Measurements from ENCODE around the gene PTPRN2.
"Not testable (repeated sequence)": the region's sequence is repeated elsewhere in the genome, so short reads cannot be mapped to it uniquely, and the experiment has no call there.

PTPRN2 gene

DNA sequence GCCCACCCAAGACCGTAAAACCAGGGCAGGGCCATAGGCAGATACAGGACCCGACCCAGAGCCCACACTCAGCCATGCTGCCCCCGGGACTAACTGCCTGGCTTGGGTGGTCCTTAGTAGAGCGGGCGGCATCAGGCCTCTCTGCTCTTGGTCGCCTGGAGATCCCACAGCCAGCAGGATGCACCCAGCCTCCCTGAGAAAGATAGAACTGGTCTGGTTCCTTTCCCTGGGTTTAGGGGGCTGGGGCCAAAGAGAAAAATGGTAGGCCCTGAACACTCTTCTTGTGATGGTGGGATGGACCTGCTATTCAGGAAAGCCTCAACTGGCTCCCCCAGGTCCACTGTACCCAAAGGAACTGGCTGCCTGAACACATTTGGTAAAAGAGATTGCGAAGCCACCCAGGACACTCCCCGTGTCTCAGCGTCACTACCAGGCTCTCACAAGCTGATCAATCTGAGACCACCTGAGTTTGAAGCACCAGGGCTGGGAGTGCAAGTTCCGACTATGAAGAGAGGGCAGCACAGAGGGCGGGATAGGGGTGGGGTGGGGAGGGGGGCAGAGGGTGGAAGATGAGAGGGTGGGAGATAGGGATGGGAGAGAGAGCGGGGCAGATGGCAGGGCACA is 659.3 kb downstream of the PTPRN2 start:
- no peak for DNase-seq

DNA sequence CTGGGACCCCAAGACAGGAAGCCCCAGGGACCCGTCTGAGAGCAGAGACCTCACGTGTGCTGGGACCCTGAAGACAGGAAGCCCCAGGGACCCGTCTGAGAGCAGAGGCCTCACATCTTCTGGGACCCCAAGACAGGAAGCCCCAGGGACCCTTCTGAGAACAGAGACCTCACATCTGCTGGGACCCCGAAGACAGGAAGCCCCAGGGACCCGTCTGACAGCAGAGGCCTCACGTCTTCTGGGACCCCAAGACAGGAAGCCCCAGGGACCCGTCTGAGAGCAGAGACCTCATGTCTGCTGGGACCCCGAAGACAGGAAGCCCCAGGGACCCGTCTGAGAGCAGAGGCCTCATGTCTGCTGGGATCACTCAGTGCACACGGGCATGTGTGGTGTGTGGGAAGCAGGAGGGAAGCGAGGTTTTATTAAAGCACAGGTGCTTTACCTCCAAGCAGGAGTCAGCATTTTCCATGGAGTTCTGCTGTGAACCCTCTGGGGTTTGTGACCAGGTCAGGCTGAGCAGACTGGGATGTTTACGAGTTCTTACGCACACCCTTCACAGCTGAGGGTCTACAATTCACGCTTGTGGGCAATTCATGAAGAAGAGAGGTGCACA is 660.2 kb downstream of the PTPRN2 start:
- DNase-seq: no peak

DNA sequence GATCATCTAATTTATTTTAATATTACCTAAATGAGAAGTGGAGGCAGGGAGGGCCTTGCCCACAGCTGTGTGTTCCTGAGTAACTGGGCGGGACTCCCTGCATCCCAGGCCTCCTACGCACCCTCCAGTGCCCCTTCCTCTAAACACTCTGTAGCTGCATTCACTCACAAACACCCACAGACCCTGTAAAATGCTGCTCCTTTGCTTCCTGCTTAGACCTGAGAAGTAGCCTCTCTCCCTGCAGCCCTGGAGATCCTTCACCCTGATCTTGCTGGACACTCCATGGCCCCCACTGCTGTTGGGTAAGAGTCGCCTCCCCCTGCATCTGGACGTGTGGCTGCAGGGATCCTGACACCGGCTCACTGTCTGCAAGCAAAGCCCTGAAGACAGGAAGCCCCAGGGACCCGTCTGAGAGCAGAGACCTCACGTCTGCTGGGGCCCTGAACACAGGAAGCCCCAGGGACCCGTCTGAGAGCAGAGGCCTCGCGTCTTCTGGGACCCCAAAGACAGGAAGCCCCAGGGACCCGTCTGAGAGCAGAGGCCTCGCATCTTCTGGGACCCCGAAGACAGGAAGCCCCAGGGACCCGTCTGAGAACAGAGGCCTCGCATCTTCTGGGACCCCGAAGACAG is 661.0 kb downstream of the PTPRN2 start:
- no peak for DNase-seq

DNA sequence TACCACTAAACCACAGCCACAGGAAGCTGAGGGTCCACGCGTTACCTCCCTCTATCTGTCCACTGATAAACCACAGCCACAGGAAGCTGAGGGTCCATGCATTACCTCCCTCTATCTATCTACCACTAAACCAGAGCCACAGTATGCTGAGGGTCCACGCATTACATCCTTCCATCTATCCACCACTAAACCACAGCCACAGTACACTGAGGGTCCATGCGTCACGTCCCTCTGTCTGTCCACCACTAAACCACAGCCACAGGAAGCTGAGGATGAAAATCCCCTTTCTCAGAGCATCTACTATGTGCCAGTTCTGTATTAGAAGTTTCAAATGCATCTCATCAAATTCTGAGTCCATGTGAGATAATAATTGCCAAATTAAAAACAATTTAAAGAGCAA is 661.5 kb downstream of the PTPRN2 start:
- no peak for DNase-seq

DNA sequence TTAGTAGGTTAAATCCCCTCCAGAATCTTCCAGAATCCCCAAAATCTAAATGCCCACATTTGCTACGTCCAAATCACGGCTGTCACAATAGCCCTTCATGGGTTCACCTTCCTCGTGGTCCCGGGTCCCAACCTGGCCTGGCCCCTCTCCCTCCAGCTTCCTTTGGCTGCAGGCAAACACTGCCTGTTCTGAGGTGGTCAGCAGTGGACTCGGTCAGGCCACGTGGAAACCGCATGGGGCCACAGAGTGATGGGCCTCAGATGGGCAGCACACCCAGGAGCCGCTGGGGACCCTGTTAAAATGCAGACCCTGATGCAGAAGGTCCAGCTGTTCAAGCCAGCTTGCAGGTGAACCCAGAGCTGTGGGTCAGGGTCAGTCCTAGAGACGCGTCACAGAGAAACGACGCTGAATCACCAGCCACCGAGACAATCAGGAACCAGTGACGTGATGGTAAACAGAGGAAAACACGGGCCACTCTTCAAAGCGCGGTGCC is 662.2 kb downstream of the PTPRN2 start:
- DNase-seq: no peak

DNA sequence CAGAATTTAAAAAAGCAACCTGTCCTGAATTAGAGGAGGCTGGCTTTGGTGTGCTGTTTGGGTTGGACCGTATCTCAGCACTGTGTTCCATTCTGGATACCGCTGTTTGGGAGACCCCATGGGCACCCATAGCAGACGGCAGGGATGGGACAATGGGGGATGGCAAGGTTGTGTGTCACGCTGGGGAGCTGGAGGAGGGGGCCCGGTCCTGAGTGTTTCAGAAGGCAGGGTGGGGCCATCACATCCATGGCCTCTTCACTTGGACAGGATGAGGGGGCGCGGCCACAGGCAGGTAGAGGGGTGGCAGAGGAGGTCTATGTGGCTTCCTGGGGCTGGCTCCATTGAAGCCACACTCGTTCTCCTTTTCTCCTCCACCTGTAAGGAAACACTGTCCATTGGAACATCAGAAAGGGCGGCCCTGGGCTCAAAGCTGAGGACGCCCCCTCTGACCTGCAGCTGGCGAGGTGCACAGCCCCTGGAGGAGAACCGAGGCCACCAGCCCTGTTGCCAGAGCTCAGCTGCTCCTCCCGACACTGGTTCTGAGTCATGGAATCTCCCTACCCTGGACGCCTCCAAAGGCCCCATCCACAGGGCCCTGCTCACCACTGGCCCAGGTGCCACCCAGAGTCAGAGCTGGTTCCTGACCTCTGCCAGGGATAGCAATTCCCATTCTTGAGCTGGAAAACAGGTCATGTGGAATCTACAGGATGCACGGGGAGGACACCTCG is 663.6 kb downstream of the PTPRN2 start:
- DNase-seq: no peak

DNA sequence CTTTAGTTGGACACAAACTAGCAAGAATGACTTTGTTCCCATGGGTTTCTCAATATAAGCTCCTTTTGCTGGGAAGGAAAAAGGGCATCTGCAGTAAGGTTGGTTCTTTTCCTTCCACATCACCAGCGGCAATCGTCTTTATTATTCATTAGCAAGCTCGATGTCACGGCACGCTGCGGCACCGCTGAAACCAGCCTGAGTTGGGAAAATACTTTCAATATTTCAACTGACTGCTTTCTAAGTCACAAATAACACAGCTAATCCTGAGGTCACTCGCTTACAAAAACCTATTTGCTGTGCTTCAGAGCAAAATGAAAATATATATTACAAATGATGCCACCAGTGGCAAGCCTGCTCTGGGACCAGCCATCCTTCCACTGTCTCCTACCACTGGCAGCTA is 665.0 kb downstream of the PTPRN2 start:
- no peak for DNase-seq

DNA sequence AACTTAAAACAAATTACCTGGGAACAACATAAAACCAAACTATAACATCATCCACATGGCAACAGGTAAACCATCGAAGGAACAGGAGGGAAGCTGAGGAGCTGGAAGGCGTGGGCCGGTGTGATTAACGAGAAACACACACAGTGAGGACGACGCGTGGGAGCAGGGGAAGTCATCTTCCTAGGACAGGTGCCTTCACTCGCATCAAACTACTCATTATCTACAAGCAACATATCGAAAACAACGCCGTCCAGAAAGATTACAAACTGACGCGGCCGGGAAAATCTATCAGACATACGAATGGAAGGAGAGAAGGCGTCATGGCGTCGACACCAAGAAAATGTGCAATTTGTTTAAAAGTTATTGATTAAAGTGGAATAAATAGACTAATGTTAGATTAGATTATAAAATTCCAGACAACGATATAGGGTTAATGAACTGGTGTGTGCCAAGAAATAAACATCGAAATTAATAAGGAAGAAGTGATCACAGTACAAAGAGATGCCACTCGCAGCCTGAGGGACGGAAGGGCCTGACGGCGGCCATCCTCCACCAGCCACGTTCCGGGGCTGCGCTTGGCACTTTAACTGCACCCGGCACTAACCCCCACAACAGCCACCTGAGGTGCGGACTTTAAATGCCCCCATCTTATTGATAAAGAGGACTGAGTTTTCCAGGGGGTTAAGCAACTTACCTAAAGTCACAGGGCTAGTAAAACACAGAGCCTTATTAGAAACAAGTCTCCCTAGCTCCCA is 669.1 kb downstream of the PTPRN2 start:
- no peak for DNase-seq

DNA sequence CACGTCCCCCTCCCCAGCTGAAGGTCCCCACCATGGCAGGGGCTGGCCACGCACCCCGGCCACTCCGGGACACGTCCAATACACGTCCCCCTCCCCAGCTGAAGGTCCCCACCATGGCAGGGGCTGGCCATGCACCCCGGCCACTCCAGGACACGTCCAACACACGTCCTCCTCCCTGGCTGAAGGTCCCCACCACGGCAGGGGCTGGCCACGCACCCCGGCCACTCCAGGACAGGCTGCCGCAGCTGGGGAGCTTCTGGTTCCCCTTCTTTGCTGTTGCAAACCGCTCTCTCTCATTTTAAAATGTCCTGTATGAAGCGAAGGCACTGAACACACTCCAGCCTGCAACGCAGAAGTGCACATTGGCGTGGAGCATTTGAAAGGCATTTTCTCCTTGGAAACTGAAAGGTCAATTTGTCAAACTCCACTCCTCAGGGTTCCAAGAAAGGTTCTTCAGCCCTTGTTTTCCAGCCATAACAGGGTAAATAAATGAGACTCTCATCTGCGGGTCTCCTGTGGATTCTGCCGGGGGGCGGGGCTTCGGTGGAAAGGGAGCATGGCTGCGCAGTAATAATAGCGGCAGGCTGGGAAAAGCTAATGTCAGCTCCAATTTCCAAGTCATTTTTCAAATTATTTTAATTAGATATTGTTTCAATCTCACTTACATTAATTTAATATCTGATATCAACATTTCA is 670.5 kb downstream of the PTPRN2 start:
- no peak for DNase-seq

DNA sequence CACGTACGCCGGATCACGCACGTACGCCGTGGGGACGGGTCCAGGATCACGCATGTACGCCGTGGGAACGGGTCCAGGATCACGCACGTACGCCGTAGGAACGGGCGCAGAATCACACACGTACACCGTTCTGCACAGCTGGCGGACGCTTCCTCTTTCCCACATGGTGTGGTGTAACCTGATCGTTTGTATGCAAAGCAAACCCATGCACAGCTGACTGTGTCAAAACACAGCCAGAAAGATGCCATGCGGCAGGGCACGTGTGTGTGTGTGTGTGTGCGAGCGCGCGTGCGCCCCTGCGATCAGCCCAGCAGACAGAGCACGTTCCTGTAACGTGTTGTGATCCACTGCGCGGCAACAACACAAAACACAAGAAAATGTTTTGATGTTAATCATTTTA is 677.2 kb downstream of the PTPRN2 start:
- no peak for DNase-seq

DNA sequence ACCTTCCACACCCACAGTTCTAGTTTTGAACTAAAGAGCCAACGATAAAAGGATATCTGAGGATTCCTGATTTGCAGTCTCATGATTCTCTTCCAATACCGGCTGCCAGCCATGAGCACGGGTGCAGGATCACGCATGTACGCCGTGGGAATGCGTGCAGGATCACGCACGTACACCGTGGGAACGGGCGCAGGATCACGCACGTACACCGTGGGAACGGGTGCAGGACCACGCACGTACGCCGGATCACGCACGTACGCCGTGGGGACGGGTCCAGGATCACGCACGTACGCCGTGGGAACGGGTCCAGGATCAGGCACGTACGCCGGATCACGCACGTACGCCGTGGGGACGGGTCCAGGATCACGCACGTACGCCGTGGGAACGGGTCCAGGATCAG is 677.6 kb downstream of the PTPRN2 start:
- not testable (repeated sequence) for DNase-seq

DNA sequence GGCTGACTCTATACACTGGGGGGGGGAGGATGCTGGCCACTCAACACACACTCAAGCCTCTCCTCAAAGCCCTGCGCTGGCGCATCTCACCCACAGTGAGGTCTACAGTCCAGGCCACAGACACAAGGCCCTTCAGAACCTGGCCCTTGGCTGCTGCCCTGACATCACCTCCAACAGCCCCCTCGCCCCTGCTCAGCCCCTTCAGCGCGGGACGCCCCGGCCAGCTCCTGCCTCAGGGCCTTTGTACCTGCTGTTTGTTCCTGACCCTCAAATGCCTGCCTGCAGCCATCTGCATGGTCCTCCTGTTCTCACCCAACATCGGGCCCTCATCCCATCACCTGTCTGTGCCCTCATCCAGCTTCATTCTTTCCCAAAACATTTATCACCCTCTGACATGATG is 678.3 kb downstream of the PTPRN2 start:
- DNase-seq: no peak

DNA sequence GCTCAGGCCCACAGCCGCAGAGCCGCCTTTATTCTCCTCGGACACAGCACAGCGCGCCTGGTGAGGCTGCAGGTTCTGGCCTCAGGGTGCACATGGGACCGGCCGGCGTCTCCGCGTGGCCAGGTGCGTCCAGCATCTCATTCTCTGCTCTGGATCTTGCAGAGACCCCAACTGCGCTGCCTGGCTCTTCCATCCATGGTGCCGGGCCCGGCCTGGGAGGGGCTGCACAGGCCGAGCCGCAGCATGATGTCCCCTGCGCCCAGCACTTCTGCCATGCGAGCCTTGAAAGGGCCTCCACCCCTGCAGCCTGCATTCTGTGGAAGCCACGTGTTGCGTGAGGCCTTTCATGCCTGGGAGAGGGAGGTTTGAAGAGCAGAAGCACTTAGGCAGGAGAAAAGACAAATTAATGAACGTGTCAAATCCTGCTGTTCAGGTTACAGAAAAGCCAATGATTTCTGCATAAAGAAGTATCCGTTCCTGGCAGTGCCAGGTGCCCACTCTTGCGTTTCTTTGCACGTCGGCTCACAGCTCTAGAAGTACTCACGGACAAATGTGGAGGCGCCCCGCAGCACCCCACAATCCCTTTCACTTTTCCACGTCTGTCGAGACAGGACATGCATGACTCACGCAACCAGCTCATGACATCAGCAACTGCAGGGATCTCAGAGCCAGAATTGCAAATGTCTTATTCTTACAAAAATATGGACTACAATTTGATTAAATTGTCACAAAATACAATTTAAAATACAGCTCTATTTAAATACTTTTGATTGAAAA is 679.4 kb downstream of the PTPRN2 start:
- DNase-seq: no peak

DNA sequence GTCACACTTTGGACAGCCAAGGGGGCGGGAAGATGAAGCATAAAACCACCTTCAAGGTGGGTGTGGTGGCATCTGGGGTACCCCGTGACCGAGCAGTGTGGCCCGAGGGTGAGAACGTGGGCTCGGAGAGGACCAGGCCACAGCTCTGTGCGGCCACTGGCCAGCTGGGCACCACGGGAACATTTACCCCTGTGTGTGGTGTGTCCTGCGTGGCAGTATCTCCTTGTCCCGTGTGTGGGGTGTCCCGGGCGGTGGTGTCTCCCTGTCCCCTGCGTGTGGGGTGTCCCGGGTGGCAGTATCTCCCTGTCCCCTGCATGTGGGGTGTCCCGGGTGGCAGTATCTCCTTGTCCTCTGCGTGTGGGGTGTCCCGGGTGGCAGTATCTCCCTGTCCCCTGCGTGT is 680.5 kb downstream of the PTPRN2 start:
- no peak for DNase-seq

DNA sequence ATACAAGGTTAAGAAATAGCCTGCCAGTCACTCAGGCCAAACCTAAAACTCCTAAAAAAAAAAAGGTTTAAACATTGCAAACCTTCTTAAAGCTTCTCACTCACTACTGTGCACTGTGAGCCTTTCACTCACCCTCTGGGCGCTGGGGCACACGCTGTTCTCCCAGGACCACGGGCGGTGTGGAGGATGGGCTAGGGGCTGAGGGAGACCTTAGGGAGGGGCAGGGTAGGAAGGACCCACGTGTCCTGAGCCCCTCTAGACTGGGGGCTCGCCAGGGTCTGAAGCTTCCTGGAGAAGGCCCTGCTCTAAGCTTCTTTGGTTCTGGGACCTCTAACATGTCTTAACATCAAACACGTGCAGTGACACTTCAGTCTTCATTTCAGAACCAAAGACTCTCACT is 681.0 kb downstream of the PTPRN2 start:
- DNase-seq: no peak

DNA sequence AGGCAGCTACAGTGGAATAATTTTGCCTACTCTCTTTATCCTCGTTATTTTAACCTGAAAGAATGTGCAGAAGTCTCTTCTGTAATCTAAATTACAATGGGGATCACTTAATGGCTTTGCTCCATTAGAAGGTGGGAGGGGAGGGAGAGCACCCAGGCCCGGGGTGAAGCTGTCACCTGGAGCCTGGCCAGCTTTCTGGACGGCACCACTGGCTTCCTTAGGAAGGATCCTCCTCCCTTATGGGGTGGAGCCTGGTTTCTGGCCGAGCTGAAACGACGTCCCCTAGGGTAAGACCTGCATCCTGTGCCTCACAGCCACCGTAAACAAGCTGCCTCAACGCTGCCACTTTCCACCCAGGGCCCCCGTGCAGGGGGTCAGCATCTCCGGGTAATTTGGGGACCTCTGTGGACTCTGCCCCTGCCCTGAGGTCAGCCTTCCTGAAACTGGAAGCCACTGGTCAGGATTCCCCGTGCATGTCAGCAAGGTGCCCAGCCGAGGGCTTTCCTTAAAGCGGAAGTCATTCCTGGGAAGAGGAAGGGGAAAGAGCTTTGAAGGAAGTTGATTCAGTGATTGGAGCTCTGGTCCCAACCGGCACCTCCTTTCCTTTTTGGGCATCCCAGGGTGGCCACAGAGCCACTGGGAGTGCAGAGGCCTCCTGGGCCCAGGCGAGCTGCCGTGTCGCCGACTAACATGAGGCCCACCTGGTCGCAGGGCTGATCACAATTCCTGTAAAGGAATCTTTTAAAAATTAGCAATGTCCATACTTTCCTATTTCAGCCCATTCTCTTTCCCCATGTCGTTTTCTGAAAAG is 681.8 kb downstream of the PTPRN2 start:
- peak; percentile 8 for DNase-seq

DNA sequence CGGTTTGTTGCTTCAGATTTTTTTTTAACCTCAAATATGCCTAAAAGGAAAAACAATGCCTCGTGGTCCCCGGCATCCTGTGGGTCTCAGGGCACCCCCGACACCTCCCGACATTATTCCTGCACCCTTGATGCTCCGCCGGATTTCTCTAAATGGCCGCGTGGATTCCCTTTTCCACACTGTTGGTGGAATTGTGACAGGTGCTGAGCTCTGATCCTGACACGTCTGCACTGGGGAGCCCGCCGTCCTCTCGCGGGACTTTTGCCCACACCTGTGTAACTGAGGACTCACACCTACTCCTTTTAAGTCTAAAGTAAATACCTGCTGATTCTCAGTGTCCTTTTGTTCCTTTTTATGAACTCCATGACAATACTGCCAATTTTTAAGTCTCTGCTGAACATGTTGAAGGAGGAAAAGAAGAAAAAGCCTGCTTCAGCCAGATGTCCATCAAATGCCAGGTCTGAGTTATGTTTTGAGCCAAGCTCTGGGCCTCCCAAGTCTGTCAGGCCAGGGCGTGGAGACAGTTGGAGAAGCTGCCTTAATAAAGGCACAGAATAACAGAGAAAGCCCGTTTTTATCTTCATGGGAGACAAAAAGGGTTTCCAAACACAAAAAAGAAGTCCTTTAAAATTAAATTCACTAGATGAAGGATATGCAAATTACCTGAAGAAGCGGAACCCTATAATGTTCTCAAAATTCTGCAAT is 682.6 kb downstream of the PTPRN2 start:
- no peak for DNase-seq

DNA sequence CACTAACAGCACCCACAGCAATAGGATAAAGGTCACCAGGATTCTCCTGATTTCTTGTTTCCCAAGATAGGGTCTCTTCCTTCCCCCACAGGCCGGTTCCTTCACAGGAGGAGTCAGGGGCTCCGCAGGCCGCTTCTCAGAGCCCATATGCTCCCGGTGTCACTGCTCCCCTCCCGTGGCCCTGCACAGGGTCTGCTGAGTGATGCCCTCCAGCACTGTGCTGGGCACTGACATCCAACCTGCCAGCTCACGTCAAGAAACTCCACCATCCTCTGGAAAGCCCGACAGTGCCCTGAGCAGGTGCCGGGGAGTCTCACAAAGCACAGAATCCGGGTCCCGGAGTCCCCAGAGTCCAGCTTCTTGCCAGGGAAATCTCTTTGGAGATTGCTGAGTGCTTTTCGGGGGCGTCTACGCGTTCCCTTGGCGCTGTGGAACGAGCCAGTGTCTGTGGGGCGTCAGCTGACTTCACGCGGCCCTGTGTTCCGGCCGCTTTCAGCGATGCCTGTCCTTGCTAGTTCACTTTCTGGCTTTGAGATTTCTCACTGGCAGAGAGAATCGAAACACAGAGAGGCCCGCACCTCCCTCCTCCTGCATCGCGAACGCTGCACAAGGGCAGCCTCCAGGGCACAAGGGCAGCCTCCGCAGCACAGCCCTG is 683.3 kb downstream of the PTPRN2 start:
- DNase-seq: no peak

DNA sequence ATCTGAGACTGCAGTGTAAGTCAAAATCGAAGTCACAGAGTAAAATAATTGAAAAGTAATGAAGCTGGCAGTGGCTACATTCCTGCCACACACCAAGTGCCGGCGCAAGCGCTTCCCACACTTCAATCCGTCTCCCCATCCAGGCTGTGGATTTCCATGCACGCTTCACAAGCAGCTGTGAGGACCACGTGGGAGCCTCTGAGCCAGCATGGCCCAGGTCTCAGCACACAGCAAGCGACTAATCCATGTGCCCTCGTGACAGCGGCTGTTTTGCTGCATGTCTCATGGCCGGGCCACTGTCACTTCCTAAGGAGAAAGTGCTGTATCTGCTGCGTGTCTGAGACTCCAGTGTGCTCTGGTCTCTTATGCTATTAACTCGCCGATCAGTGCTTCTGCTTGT is 683.9 kb downstream of the PTPRN2 start:
- DNase-seq: no peak

DNA sequence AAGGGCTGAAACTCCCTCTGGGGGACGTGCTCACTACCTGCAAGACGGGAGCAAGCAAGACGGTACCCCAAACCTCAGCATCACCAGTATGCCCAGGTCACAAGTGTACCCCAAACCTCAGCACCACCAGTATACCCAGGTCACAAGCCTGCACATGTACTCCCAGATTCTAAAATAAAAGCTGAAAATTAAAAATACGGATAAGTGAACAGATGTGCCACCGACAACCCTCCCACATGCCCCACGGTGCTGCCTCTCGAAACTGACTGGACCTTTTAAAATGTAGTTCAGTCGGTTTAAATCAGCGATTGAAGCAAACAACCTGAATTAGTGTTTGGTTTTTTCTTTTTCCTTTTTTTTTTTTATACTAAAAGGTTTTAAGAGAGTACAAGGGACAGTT is 684.3 kb downstream of the PTPRN2 start:
- no peak for DNase-seq

Data from NCI-H146 (cell line).